ENCODE data around the gene RAPGEF4.

Gene RAPGEF4

GRCh38 chr2:172964511-172965139 lies 229.0 kb downstream of the RAPGEF4 start:
- no peak overlapping the region for H3K4me2 ChIP-seq (ENCODE audit: insufficient read depth, low read length)

GRCh38 chr2:172965433-172966212 lies 230.0 kb downstream of the RAPGEF4 start:
- TF ChIP-seq EZH2 (IDR thresholded peaks at IDR 0.05; ENCODE audit: borderline replicate concordance, low read depth, low read length, severe bottlenecking) (no peak), CTCF (IDR thresholded peaks at IDR 0.05; ENCODE audit: borderline replicate concordance, extremely low read depth, low read length, poor library complexity, severe bottlenecking) (no peak)
- no peak for ATAC-seq (ENCODE audit: insufficient read depth, low read depth)
- Histone ChIP-seq H3K9ac (ENCODE audit: low read depth, low read length) (no peak overlapping the region), H3K9me3 (ENCODE audit: insufficient read depth, low read length, severe bottlenecking) (no peaks in the 10 kb centered on the region), H3K27me3 (ENCODE audit: insufficient read depth, low read length, poor library complexity) (no peaks in the 10 kb centered on the region), H3K4me2 (ENCODE audit: insufficient read depth, low read length) (no peak overlapping the region), H3K27ac (ENCODE audit: low read length) (no peak overlapping the region), H3K4me1 (ENCODE audit: insufficient read depth, low read length) (peaks cover 22% of the 10 kb centered on the region), H3K36me3 (ENCODE audit: insufficient read depth, low read length) (no peaks in the 10 kb centered on the region), H2AFZ (ENCODE audit: low read depth, low read length) (no peak overlapping the region), H3K4me3 (ENCODE audit: low read depth in 1 of 2, low read length in 2 of 2) (no peak overlapping the region), H3K79me2 (ENCODE audit: insufficient read depth, low read length) (no peaks in the 10 kb centered on the region), H4K20me1 (ENCODE audit: insufficient read depth, low read length) (no peaks in the 10 kb centered on the region)
- DNase-seq: no peak

More at GRCh38 chr2:172964511-172965139, 229.0 kb downstream of the RAPGEF4 start:
- no peaks in the 10 kb centered on the region for H4K20me1 ChIP-seq (ENCODE audit: insufficient read depth, low read length)
- no peak overlapping the region for H3K9ac ChIP-seq (ENCODE audit: low read depth, low read length)
- no peak overlapping the region for H3K4me3 ChIP-seq (ENCODE audit: low read depth in 1 of 2, low read length in 2 of 2)
- no peak overlapping the region for H2AFZ ChIP-seq (ENCODE audit: low read depth, low read length)
- no peaks in the 10 kb centered on the region for H3K9me3 ChIP-seq (ENCODE audit: insufficient read depth, low read length, severe bottlenecking)
- no peak overlapping the region for H3K27ac ChIP-seq (ENCODE audit: low read length)
- peaks cover 12% of the 10 kb centered on the region for H3K4me1 ChIP-seq (ENCODE audit: insufficient read depth, low read length)
- ATAC-seq (ENCODE audit: insufficient read depth, low read depth) (no peak), DNase-seq (no peak)
- H3K79me2 ChIP-seq (ENCODE audit: insufficient read depth, low read length): no peaks in the 10 kb centered on the region
- TF ChIP-seq CTCF (IDR thresholded peaks at IDR 0.05; ENCODE audit: borderline replicate concordance, extremely low read depth, low read length, poor library complexity, severe bottlenecking): no peak
- no peak for TF ChIP-seq EZH2 (IDR thresholded peaks at IDR 0.05; ENCODE audit: borderline replicate concordance, low read depth, low read length, severe bottlenecking)
- H3K27me3 ChIP-seq (ENCODE audit: insufficient read depth, low read length, poor library complexity): no peaks in the 10 kb centered on the region
- H3K36me3 ChIP-seq (ENCODE audit: insufficient read depth, low read length): no peaks in the 10 kb centered on the region

- TF ChIP-seq EZH2 (IDR thresholded peaks at IDR 0.05; ENCODE audit: borderline replicate concordance, low read depth, low read length, severe bottlenecking) (no peak), CTCF (IDR thresholded peaks at IDR 0.05; ENCODE audit: borderline replicate concordance, extremely low read depth, low read length, poor library complexity, severe bottlenecking) (no peak)
- no peak overlapping the region for H3K4me2 ChIP-seq (ENCODE audit: insufficient read depth, low read length)
- peaks cover 35% of the 10 kb centered on the region for H3K4me1 ChIP-seq (ENCODE audit: insufficient read depth, low read length)
- H3K79me2 ChIP-seq (ENCODE audit: insufficient read depth, low read length): no peaks in the 10 kb centered on the region
- no peak for ATAC-seq (ENCODE audit: insufficient read depth, low read depth)
- H2AFZ ChIP-seq (ENCODE audit: low read depth, low read length): no peak overlapping the region
- no peak for DNase-seq
- no peaks in the 10 kb centered on the region for H4K20me1 ChIP-seq (ENCODE audit: insufficient read depth, low read length)
- no peak overlapping the region for H3K9ac ChIP-seq (ENCODE audit: low read depth, low read length)
- no peaks in the 10 kb centered on the region for H3K27me3 ChIP-seq (ENCODE audit: insufficient read depth, low read length, poor library complexity)
- no peaks in the 10 kb centered on the region for H3K9me3 ChIP-seq (ENCODE audit: insufficient read depth, low read length, severe bottlenecking)
- H3K36me3 ChIP-seq (ENCODE audit: insufficient read depth, low read length): no peaks in the 10 kb centered on the region
- H3K27ac ChIP-seq (ENCODE audit: low read length): no peak overlapping the region
- H3K4me3 ChIP-seq (ENCODE audit: low read depth in 1 of 2, low read length in 2 of 2): no peak overlapping the region
Measured at GRCh38 chr2:172967036-172967982, 231.7 kb downstream of the RAPGEF4 start.

Measured in DND-41 (cell line).